Fibroblast of peridontal ligament (primary cell): ENCODE data around the gene C2orf81.
"Not testable (repeated sequence)": the region's sequence is repeated elsewhere in the genome, so short reads cannot be mapped to it uniquely, and the experiment has no call there.

Experiments
- DNase-seq: peaks from one replicate; pipeline ENCODE4 v3.0.0-alpha.2; 2010; ENCODE audit errors: extremely low read depth

The C2orf81 gene

DNA sequence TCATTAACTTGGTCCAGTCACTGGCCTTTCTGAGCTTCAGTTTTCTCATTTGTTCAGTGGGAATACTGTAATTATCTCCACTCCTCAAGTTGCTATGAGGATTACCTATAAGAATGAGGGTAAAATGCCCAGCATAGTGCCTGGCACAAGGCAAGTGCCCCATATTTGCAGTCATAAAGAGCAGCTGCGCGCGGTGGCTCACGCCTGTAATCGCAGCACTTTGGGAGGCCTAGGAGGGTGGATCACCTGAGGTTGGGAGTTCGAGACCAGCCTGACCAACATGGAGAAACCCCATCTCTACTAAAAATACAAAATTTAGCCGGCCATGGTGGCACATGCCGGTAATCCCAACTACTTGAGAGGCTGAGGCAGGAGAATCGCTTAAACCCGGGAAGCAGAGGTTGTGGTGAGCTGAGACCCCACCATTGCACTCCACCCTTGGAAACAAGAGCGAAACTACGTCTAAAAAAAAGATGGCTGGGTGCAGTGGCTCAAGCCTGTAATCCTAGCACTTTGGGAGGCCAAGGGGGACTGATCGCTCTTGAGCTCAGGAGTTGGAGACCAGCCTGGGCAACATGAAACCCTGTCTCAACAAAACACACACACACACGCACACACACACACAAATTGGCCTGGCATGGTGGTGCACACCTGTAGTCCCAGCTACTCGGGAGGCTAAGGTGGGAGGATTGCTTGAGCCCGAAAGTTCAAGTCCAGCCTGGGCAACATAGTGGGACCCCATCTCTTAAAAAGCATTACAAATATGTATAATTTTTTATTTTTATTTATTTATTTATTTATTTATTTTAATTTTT is 21.3 kb upstream of the C2orf81 start:
- not testable (repeated sequence) for DNase-seq

DNA sequence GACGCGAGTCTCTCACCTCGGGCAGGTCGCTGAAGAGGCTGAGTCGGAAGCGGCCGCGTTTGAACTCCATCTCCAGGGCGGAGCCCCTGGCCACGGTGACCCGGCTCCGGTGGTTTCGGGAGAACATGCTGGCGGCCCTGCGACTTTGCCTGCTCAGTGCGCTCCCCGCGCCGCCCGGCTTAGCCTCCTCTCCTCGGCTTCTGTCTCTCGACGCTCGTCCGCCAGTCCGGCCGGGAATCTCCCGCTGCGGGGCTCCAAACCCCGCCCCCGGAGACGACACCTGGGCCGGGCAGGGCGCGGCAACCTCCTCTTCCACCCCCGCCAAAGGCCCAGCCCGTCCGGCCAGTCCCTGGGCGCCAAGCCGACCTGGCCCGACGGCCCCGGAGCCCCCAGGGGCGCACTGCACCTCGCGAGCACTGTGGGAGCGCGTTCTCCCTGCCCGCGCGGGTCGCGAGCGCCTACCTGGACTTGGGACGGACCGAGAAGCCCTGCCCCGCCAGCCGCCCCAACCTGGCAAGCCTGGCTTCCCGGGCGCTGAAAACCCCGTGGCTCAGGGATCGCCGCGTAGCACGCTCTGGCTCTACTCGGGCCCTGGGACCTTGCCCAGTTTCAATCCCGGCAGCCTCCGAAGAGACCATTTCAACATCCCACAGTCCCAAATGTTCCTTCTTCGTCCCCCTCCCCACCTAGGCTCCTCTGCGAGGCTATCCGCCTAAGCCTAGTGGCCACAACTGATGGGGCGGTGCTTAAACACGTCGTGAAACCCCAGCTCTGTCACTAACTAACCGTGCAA is 20.5 kb upstream of the C2orf81 start, which contains the start of gene RTKN:
RTKN (minus strand) TSS at position 248 of the 793 bp plus-strand sequence; CDS start at position 127, 121 bp downstream.
- no peak for DNase-seq

- no peak for DNase-seq
Measured at GRCh38 chr2:74441170-74441689, 19.8 kb upstream of the C2orf81 start.

DNA sequence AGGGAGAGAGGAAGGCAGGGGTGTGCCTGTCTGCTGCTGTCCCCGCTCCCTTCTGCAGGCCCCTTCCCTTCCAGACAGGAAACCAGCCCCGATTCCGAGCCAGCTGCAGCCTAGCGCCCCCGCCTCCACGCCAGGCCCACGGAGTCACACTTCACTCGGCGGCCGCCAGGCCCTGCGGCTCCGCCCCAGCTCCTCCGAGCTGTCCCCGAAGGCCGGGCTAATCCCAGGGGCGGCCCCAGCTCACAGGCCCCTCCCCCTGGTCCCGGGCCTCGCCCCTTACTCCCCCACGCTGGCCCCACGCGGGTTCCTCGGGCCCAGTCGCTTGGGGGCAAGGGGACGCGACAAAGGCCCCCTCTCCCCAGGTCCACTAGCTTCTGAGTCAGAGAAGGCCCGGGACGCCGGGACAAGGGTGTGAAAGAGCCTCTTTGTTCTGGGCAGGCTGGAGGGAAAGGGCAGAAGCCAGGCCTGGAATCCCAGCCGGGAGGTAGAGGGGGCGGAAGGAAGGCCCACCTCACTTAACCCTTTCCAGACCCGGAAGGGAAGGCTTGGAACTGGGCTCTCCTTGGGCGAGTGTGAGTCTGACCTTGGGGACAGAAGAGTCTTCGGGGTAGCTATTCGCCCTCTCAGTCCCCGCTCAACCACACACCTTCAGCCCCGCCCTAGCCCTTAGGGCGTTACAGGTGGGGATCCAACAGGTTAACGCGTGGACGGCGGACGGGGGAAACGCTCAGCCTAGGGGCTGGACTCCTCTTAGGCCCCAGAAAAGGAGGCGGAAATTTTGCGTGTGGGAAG is 19.2 kb upstream of the C2orf81 start:
- DNase-seq = peak; percentile 69

DNA sequence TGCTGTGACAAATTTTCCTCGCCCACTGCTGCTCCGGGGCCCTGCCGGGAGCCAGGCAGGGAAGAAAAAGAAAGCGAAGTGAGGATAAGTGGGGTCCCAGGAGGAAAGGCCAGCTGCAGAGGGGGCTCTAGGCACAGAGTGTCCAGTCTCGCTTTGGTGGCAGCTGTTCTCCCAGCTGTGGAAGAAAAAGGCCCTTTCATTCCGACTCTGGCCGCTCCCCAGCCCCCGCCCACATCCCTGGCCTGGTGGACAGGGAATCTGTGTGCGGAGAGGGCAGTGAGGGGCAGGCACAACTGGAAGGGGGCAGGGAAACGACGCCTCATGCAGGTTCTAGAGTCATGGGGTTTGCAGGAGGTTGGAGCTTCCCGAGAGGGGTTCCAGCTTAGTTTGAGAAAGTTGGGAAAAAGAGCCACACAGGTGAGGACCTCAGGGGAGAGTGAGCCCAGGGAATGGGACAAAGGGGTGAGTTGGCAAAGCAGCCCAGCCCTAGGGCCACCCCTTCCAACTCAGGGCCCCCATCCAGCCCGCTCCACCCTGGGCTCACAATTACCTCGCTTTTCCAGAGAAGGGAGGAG is 18.5 kb upstream of the C2orf81 start:
- peak; percentile 47 for DNase-seq

DNA sequence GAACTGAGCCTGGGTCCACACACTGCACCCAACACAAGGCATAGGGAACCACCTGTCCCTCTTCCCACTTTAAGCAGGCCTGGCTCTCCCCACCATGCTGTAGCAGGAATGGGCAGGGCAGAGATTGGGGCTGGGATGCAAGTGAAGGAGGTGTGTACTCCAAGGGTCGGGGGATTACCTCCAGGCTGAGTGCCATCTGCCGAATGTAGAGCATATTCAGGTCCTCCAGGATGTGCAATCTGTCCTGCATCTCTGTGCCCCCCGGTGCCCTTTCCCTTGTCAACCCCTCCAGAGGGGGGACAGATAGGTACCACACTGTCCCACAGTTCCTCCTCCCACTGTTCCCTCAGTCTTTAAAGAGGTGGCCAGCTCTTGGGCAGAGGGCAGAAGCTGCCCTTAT is 18.0 kb upstream of the C2orf81 start:
- DNase-seq = no peak

DNA sequence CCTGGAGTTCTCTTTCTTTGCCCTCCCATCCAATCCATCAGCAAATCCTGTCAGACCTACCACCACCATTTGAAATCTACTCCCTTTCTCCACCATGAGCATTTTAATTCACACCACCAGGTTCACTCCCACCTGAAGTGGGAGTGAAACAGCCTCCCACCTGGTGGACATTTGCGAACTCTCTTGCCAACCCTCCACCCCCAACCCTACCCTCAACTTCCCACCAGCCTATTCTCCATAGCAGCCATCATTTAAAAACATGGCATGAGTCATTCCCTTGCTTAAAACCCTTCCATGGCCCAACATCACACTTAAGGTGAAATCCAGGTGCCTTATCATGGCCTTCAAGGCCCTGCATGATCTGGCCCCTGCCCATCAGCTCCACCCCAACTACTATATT is 16.8 kb upstream of the C2orf81 start:
- DNase-seq = no peak

DNA sequence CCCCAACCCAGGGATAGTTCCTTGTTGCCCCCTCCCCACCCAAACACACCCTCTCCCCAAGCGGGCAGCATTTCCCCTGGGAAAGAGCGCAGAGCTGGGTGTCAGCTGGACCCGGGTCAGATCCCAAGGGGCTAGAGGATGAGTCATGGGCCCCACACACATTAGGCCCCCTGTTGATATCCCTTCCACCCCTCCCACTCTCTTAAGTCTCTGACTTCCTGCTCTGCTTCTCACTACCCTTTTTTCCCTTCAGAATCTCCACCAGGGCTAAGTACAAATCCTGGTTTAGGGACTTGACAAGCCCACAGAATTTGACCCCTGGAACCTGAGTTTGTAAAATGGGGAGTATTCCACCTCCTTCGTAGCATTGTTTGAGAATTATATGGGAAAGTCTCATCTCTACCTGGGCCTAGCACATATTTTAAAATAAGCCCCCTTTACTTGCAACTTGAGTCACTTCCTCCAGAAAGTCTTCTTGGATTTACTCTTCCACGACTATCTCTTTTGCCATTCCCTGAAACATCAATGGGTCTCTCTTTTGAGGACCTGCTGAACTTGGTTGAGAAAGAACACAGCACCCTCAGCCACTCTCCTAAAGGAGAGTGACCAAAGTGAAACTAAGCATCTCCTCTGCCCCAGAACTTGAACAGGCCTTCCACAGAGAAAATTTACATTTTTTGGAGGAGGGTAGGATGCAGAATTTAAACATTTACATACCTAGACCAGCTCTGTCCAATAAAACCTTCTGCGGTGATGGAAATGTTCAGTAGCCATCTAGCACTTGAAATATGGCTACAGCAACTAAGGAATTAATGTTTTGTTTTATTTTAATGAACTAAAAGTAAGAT is 15.7 kb upstream of the C2orf81 start:
- no peak for DNase-seq

DNA sequence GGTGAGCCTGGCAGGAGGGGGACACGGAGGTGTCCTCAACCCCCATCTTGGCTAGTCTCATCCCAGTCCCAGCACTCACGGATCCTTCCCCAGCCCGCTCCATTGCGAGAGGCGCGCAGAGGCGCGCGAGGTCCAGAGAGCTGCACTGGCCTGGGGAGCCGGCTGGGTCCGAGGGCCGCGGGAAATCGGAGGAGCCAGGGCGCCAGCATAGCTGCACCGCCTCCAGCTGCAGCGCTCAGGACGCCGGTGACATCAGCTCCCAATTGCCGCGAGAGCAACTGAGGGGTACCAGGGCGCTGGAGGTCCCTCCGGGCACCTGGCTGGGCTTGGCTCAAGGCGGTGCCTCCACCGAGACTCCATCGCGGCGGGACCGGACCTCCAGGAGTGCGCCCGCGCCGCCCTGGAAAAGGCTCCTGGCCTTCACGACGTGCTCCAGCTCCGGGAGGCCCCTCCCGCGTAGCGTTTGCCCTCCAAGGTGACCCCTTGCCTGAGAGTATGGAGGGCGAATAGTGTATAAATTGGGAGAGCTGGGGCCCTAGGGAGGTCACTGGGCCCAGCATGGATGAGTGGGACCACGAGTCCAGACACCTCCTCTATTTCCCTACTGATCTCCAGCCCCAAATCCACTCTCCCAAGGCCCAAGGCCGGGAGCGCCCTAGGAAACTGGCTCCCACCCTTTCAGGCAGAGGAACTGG is 14.8 kb upstream of the C2orf81 start:
- no peak for DNase-seq

- no peak for DNase-seq
Measured at GRCh38 chr2:74430502-74430901, 9.1 kb upstream of the C2orf81 start.

GRCh38 chr2:74429487-74430451 is 8.3 kb upstream of the C2orf81 start:
- no peak for DNase-seq

DNA sequence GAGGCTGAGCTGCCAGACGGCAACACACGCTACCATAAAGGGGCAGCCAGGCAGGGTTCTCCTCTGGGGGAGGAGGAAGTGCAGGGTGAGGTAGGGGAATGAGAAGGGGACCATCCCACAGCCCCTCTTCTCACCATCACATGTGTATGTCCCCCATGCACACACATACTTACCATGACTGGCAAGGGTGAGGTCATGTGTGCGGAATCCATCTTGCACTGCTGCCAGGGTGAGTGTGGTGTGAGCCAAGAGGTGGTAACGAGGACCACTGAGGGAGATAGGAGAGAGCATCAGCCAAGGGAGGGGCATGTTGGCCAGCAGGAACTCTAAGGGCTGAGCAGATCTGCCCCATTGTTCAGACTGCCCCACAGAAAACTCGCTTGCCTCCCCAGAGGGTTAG is 7.3 kb upstream of the C2orf81 start:
- no peak for DNase-seq

DNA sequence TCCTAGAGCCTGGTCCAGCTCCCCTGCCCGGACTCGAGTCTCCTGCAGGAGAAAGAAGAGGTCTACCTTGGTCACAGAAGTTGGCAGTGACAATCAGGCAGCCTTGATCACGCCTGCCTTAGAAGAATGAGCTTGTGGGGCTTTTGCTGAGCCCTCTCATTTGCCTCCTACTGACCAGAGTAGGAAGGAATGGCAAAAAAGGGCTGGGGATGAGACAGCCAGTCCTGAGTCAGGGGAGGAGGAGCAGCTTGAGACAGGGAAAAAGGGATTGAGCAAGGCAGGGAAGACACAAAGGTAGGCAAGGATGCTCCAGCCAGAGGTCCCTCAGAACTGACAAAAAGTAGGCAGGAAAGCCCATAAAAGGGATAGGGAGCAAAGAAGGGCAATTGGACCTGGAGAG is 6.1 kb upstream of the C2orf81 start:
- no peak for DNase-seq

DNA sequence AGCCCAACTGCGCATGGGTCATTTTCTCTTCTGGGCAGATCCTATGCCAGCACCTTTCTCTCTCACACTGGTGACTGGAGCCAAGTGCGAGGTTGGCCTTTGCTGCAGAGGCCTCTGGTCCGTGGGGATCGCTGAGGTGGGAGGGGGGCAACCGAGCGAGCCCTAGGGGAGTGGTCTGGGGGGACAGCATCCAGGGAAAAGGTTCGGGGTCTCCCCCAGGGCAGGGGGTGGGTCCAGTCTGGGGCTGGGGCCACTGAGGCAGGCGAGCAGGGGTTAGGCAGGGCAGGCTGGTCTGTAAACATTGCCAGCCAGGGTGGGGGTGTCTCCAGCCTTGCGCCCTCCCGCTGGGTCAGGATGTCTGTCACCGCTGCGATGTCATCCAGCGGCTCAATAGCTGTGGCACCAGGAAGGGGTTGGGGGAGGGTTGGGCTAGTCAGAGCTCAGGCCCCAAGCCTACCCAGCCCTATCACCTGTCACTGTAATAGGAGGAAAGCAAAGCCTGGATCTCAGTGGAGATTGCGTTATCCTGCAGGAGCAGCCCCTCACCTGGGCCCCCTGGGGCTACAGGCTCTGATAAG is 4.9 kb upstream of the C2orf81 start:
- DNase-seq = no peak

DNA sequence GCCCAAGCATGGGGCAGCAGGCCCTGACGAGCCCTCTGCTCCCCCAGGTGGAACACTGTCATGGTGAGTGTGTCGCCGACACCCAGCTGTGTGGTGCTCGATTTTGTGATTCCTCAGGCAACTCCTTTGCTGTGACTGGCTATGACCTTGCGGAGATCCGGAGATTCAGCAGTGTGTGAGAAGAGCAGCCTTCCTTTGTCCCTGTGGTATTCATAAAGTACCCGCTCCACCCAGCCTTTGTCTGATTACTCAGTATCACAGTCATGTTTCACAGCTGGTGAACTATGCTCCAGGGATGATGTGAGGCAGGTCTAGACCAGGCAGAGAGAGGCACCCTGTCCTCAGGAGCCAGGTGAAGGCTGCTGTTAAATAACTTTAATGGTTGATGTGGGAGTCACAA is 4.1 kb upstream of the C2orf81 start:
- no peak for DNase-seq

GRCh38 chr2:74424995-74425406 is 3.6 kb upstream of the C2orf81 start:
- no peak for DNase-seq

GRCh38 chr2:74424139-74424992 is 2.9 kb upstream of the C2orf81 start:
- DNase-seq = no peak
